Calu3 (cell line): ENCODE results near the gene ANXA4. TPM values are rescaled to one million over a fixed set of nuclear protein-coding genes. Genes with fewer than 3 reads are reported as not detected.
"Not testable (repeated sequence)": the region's sequence is repeated elsewhere in the genome, so short reads cannot be mapped to it uniquely, and the experiment has no call there.

Source experiments
- BruUV-seq: library from RNA; stranded (reverse); fragments of 400-500 nt; replicated peaks from 2 replicates; lab custom pipeline; 2021; lab: Mats Ljungman, UMichigan
- CTCF ChIA-PET: fragments of 300-600 bp; sonication (Branson Sonifier 250); formaldehyde crosslinking; loops from one replicate; lab custom pipeline; 2022; ENCODE audit warnings: antibody characterized with exemption; lab: Charles Lee
- DNase-seq: peaks from one replicate; pipeline ENCODE4 v3.0.0; 2022
- H3K27ac Mint-ChIP-seq: one replicate; pipeline ENCODE4 v1.8.0; 2022; ENCODE audit warnings: mixed read lengths; ENCODE audit not compliant: unreplicated experiment
- H3K27me3 Mint-ChIP-seq: one replicate; pipeline ENCODE4 v1.8.0; 2022; ENCODE audit warnings: mixed read lengths; ENCODE audit not compliant: unreplicated experiment
- H3K36me3 Mint-ChIP-seq: one replicate; pipeline ENCODE4 v1.8.0; 2022; ENCODE audit warnings: mild to moderate bottlenecking, moderate library complexity, mixed read lengths; ENCODE audit not compliant: insufficient read depth, unreplicated experiment
- H3K4me1 Mint-ChIP-seq: one replicate; pipeline ENCODE4 v1.8.0; 2022; ENCODE audit warnings: mild to moderate bottlenecking, low read depth, mixed read lengths; ENCODE audit not compliant: unreplicated experiment
- H3K4me3 Mint-ChIP-seq: one replicate; pipeline ENCODE4 v1.8.0; 2022; ENCODE audit warnings: mild to moderate bottlenecking, low read depth, moderate library complexity, mixed read lengths; ENCODE audit not compliant: unreplicated experiment
- H3K9me3 Mint-ChIP-seq: one replicate; pipeline ENCODE4 v1.8.0; 2022; ENCODE audit warnings: low read depth, mixed read lengths; ENCODE audit not compliant: unreplicated experiment
- intact Hi-C: fragments of 100-400 bp; cut with micrococcal nuclease; formaldehyde crosslinking; loops from one replicate; pipeline ENCODE4 v1.10.0; 2022; ENCODE audit not compliant: unreplicated experiment
- total RNA-seq: library from RNA; stranded (reverse); gene quantifications from 2 replicates; pipeline ENCODE4 v1.2.3, GENCODE V29; 2022
- TF ChIP-seq, protein P1 (sequence below): fragments of 200-600 bp; IDR thresholded peaks from one replicate; pipeline ENCODE4 v1.8.0; 2022; ENCODE audit warnings: antibody characterized with exemption; ENCODE audit not compliant: unreplicated experiment

Gene ANXA4
- total RNA-seq, 1 experiment from 2014 or later: 1,439 TPM

DNA sequence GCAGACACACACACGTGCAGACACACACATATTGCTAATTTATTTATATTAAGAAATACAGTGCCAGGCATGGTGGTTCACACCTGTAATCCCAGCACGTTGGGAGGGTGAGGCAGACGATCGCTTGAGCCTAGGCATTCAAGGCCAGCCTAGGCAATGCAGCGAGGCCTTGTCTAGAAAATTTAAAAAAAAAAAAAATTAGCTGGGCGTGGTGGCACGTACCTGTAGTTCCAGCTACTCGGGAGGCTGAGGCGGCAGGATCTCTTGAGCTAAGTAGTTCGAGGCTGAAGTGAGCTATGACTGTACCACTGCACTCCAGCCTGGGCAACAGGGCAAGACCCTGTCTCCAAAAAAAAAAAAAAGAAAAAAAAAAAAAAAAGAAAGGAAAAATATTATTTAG lies 28.8 kb downstream of the ANXA4 start:
- no TSS peak for BruUV-seq
- H3K27me3 Mint-ChIP-seq: no peaks in the 10 kb centered on the region
- H3K36me3 Mint-ChIP-seq: peaks cover 89% of the 10 kb centered on the region
- CTCF ChIA-PET: interaction anchor here (0.7 kb wide), 2 partner anchors 26 to 287 kb away, joined by 3 to 4 read pairs; no protein-coding TSS in a partner anchor
- TF ChIP-seq, protein P1, sequence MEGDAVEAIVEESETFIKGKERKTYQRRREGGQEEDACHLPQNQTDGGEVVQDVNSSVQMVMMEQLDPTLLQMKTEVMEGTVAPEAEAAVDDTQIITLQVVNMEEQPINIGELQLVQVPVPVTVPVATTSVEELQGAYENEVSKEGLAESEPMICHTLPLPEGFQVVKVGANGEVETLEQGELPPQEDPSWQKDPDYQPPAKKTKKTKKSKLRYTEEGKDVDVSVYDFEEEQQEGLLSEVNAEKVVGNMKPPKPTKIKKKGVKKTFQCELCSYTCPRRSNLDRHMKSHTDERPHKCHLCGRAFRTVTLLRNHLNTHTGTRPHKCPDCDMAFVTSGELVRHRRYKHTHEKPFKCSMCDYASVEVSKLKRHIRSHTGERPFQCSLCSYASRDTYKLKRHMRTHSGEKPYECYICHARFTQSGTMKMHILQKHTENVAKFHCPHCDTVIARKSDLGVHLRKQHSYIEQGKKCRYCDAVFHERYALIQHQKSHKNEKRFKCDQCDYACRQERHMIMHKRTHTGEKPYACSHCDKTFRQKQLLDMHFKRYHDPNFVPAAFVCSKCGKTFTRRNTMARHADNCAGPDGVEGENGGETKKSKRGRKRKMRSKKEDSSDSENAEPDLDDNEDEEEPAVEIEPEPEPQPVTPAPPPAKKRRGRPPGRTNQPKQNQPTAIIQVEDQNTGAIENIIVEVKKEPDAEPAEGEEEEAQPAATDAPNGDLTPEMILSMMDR: no peak
- no peaks in the 10 kb centered on the region for H3K9me3 Mint-ChIP-seq
- intact Hi-C loops: no loop called here
- no peak for DNase-seq
- H3K27ac Mint-ChIP-seq: peak overlapping the region; percentile 97
- peaks cover 97% of the 10 kb centered on the region for H3K4me1 Mint-ChIP-seq
- H3K4me3 Mint-ChIP-seq: peak overlapping the region; percentile 45

DNA sequence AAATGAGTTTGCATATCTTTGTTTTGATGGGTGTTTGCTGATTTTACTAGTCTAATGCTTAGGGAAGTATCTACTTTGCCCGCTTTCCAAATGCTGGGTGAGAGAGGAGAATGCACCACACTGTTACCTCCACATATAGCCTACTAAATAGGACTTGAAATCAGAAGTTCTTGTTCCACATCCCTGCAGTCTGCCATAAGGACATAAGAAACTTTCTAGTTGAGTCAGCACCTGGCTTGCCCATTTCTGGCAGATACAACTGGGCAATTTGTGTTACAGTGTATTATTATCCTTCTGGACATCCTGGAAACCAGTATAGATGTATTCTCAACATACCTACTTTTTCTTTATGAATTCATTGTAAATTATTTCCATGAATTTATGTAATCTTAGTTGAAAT lies 29.5 kb downstream of the ANXA4 start:
- BruUV-seq: no TSS peak
- Mint-ChIP-seq H3K27me3 (no peaks in the 10 kb centered on the region), H3K27ac (peak overlapping the region; percentile 82), H3K36me3 (peaks cover 89% of the 10 kb centered on the region), H3K4me3 (no peak overlapping the region), H3K9me3 (no peaks in the 10 kb centered on the region), H3K4me1 (peaks cover 93% of the 10 kb centered on the region)
- CTCF ChIA-PET: interaction anchor here (0.7 to 1.1 kb wide), 2 partner anchors 26 to 37 kb away, joined by 3 read pairs; no protein-coding TSS in a partner anchor
- no peak for DNase-seq
- intact Hi-C loops: no loop called here
- TF ChIP-seq, protein P1: no peak

DNA sequence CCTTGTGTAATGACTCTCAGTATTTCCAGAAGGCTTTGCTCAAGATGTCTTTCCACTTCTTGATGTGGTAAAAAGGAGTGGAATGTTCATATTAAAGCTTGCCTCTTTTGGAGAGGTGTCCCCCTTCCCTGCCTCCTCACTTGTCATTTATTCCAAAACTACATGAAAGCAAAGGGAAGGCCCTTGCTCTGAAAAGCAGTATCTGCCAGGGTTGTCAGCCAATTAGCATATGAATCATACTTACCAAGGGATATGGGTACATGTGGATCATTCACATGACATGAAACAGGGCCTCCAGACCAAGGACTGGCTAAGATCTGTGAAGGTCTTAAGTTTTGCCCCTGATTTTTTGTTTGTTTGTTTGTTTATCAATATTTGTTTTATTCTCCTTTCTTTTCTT lies 31.3 kb downstream of the ANXA4 start:
- H3K27me3 Mint-ChIP-seq: no peaks in the 10 kb centered on the region
- H3K9me3 Mint-ChIP-seq: no peaks in the 10 kb centered on the region
- intact Hi-C loops: no loop called here
- H3K36me3 Mint-ChIP-seq: peaks cover 89% of the 10 kb centered on the region
- no TSS peak for BruUV-seq
- no peak for DNase-seq
- H3K4me3 Mint-ChIP-seq: no peak overlapping the region
- TF ChIP-seq, protein P1: no peak
- H3K4me1 Mint-ChIP-seq: peaks cover 91% of the 10 kb centered on the region
- CTCF ChIA-PET: interaction anchor here (1.1 kb wide), 1 partner anchor 17 kb away, joined by 3 read pairs; no protein-coding TSS in a partner anchor
- peak overlapping the region; percentile 82 for H3K27ac Mint-ChIP-seq

DNA sequence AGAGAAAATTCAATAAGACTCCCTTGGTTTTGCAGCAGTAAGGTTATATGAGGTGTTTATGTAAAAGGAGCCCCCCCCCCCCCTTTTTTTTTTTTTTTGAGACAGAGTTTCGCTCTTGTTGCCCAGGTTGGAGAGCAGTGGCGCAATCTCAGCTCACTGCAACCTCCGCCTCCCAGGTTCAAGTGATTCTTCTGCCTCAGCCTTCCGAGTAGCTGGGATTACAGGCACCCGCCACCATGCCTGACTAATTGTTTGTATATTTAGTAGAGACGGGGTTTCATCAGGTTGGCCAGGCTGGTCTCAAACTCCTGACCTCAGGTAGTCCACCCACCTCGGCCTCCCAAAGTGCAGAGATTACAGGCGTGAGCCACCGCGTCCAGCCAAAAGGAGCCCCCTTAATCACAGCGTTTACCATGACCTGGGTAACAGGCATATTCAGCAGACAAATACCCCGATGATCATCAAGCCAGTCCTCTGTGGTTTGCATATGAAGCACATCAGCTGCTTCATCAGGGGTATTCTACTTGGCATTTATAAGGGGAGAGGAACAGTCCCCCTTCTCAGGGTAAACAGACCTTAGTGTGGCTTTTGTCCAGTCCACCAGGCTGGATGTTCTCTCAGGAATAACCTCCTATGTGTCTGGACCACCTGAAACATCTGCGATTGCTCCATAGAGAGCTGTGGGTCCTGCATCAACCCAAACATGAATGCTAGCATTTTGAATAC lies 32.5 kb downstream of the ANXA4 start:
- CTCF ChIA-PET: interaction anchor here (1.5 kb wide), 1 partner anchor 8 kb away, joined by 5 read pairs; no protein-coding TSS in a partner anchor
- H3K9me3 Mint-ChIP-seq: not testable (repeated sequence)

More for the DNA sequence above, 32.5 kb downstream of the ANXA4 start:
- Mint-ChIP-seq H3K4me1 (peaks cover 84% of the 10 kb centered on the region), H3K4me3 (peak overlapping the region; percentile 31), H3K36me3 (peaks cover 84% of the 10 kb centered on the region), H3K27ac (peak overlapping the region; percentile 94)
- H3K27me3 Mint-ChIP-seq, DNase-seq, intact Hi-C loops, BruUV-seq: not testable (repeated sequence)
